Sigmoid colon (tissue), 4 donors: ENCODE data around the gene COL11A1.

Experiments used
- CTCF ChIP-seq, 4 experiments: fragments of 450-650 bp in 3 of 4; fragments of 200-600 bp in 1 of 4; IDR thresholded peaks; one replicate each; pipeline ENCODE4 v1.5.1; 2016 to 2019; ENCODE audit warnings: antibody characterized with exemption in 4 of 4, mild to moderate bottlenecking in 3 of 4, moderate library complexity in 2 of 4
- POLR2A ChIP-seq, 2 donors: fragments of 450-650 bp; IDR thresholded peaks; one replicate each; pipeline ENCODE4 v1.6.1; 2016; ENCODE audit warnings: antibody characterized with exemption in 2 of 2, mild to moderate bottlenecking in 2 of 2, moderate library complexity in 2 of 2
- POLR2AphosphoS5 ChIP-seq, 4 donors: sonication (generic); formaldehyde crosslinking; IDR thresholded peaks; one replicate each; pipeline ENCODE4 v1.6.1; 2017; ENCODE audit warnings: antibody characterized with exemption in 4 of 4

- TF ChIP-seq CTCF (IDR thresholded peaks at IDR 0.05) (no peak), POLR2A (IDR thresholded peaks at IDR 0.05) (no peak), POLR2AphosphoS5 (IDR thresholded peaks at IDR 0.05) (no peak)
Measured at GRCh38 chr1:103024051-103024450, 84.3 kb downstream of the COL11A1 start.
